ENCODE measurements around the gene STXBP5.

DNA sequence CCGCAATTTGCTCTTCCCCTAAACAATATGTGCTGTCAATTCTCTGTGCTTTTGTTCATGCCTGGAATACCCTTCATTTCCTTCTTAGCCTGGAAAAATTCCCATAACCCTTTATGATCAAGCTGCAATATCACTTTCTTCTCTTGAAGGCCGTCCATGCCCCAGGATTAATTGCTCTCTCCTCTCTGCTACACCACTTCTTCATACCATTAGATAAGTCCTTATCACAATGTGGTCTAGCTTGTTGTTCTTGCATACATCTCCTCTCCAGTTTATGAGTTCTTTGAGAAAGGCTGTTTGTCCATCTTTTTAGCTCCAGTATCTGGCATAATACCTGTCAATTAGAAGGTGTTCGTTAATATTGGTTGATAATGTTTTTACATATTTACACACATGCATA, 193.1 kb downstream of the STXBP5 start:
- no peak for TF ChIP-seq FOSL2 (CRISPR knock-in tag; IDR thresholded peaks at IDR 0.05)
- TF ChIP-seq, protein P1, sequence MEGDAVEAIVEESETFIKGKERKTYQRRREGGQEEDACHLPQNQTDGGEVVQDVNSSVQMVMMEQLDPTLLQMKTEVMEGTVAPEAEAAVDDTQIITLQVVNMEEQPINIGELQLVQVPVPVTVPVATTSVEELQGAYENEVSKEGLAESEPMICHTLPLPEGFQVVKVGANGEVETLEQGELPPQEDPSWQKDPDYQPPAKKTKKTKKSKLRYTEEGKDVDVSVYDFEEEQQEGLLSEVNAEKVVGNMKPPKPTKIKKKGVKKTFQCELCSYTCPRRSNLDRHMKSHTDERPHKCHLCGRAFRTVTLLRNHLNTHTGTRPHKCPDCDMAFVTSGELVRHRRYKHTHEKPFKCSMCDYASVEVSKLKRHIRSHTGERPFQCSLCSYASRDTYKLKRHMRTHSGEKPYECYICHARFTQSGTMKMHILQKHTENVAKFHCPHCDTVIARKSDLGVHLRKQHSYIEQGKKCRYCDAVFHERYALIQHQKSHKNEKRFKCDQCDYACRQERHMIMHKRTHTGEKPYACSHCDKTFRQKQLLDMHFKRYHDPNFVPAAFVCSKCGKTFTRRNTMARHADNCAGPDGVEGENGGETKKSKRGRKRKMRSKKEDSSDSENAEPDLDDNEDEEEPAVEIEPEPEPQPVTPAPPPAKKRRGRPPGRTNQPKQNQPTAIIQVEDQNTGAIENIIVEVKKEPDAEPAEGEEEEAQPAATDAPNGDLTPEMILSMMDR (CRISPR knock-in tag; IDR thresholded peaks at IDR 0.05): no peak
- TF ChIP-seq, protein P2, sequence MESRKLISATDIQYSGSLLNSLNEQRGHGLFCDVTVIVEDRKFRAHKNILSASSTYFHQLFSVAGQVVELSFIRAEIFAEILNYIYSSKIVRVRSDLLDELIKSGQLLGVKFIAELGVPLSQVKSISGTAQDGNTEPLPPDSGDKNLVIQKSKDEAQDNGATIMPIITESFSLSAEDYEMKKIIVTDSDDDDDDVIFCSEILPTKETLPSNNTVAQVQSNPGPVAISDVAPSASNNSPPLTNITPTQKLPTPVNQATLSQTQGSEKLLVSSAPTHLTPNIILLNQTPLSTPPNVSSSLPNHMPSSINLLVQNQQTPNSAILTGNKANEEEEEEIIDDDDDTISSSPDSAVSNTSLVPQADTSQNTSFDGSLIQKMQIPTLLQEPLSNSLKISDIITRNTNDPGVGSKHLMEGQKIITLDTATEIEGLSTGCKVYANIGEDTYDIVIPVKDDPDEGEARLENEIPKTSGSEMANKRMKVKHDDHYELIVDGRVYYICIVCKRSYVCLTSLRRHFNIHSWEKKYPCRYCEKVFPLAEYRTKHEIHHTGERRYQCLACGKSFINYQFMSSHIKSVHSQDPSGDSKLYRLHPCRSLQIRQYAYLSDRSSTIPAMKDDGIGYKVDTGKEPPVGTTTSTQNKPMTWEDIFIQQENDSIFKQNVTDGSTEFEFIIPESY (CRISPR knock-in tag; IDR thresholded peaks at IDR 0.05): no peak
- TF ChIP-seq, protein P3, sequence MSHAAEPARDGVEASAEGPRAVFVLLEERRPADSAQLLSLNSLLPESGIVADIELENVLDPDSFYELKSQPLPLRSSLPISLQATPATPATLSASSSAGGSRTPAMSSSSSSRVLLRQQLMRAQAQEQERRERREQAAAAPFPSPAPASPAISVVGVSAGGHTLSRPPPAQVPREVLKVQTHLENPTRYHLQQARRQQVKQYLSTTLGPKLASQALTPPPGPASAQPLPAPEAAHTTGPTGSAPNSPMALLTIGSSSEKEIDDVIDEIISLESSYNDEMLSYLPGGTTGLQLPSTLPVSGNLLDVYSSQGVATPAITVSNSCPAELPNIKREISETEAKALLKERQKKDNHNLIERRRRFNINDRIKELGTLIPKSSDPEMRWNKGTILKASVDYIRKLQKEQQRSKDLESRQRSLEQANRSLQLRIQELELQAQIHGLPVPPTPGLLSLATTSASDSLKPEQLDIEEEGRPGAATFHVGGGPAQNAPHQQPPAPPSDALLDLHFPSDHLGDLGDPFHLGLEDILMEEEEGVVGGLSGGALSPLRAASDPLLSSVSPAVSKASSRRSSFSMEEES (CRISPR knock-in tag; IDR thresholded peaks at IDR 0.05): no peak
- TF ChIP-seq ISL2 (CRISPR knock-in tag; IDR thresholded peaks at IDR 0.05): no peak
- no peak for TF ChIP-seq HDAC1 (CRISPR knock-in tag; IDR thresholded peaks at IDR 0.05)
- no peak for TF ChIP-seq POLR2AphosphoS5 (IDR thresholded peaks at IDR 0.05; ENCODE audit: low read depth, low read length)
- TF ChIP-seq TCF7 (IDR thresholded peaks at IDR 0.05; ENCODE audit: low read depth): no peak
